Stomach smooth muscle (tissue), 2 donors: ENCODE data around the gene PKD2L1.
"Not testable (repeated sequence)": the region's sequence is repeated elsewhere in the genome, so short reads cannot be mapped to it uniquely, and the experiment has no call there.

Experiments
- H3K27ac ChIP-seq: one replicate; pipeline ENCODE4 v1.7.0; 2013; ENCODE audit warnings: mild to moderate bottlenecking, low read length, inconsistent platforms
- H3K27me3 ChIP-seq, 2 donors: one replicate each; pipeline ENCODE4 v1.7.0; 2013; ENCODE audit warnings: low read length in 2 of 2; ENCODE audit not compliant: insufficient read depth in 2 of 2, control insufficient read depth in 1 of 2
- H3K36me3 ChIP-seq, 2 donors: one replicate each; pipeline ENCODE4 v1.7.0; 2013; ENCODE audit warnings: low read length in 2 of 2; ENCODE audit not compliant: control insufficient read depth in 2 of 2, insufficient read depth in 2 of 2
- H3K4me1 ChIP-seq: one replicate; pipeline ENCODE4 v1.7.0; 2013; ENCODE audit warnings: low read length; ENCODE audit not compliant: control insufficient read depth, insufficient read depth
- H3K4me3 ChIP-seq, 2 donors: one replicate each; pipeline ENCODE4 v1.7.0; 2013; ENCODE audit warnings: low read length in 2 of 2
- H3K9ac ChIP-seq, 2 donors: one replicate each; pipeline ENCODE4 v1.7.0; 2013; ENCODE audit warnings: low read length in 2 of 2, mild to moderate bottlenecking in 1 of 2
- H3K9me3 ChIP-seq, 2 donors: one replicate each; pipeline ENCODE4 v1.7.0; 2013; ENCODE audit warnings: low read length in 2 of 2; ENCODE audit not compliant: control insufficient read depth in 2 of 2
- donor health status: healthy.
- donor health status: Pancreatic carcinoma.

The PKD2L1 gene

GRCh38 chr10:100285326-100285725 lies 44.7 kb downstream of the PKD2L1 start:
- H3K4me3 ChIP-seq: peak overlapping the region; percentile 98
- not testable (repeated sequence) for H3K4me1 ChIP-seq, H3K9me3 ChIP-seq, H3K36me3 ChIP-seq, H3K27me3 ChIP-seq
- peak overlapping the region; percentile 96 to 97 for H3K9ac ChIP-seq
- H3K27ac ChIP-seq: peak overlapping the region; percentile 94

GRCh38 chr10:100282907-100283306 lies 47.1 kb downstream of the PKD2L1 start:
- Histone ChIP-seq H3K9ac (no peak overlapping the region), H3K36me3 (peaks cover 14 to 22% of the 10 kb centered on the region in 2 donors), H3K27me3 (no peaks in the 10 kb centered on the region), H3K9me3 (no peaks in the 10 kb centered on the region), H3K4me3 (no peak overlapping the region), H3K4me1 (peaks cover 9% of the 10 kb centered on the region), H3K27ac (no peak overlapping the region)

GRCh38 chr10:100276971-100277370 lies 53.1 kb downstream of the PKD2L1 start:
- peaks cover 26 to 28% of the 10 kb centered on the region in 2 donors for H3K36me3 ChIP-seq
- H3K27me3 ChIP-seq, H3K4me3 ChIP-seq, H3K9ac ChIP-seq, H3K4me1 ChIP-seq, H3K27ac ChIP-seq, H3K9me3 ChIP-seq: not testable (repeated sequence)

GRCh38 chr10:100267239-100268104 lies 62.6 kb downstream of the PKD2L1 start, which contains the start of gene CWF19L1:
TSS of gene CWF19L1 (minus strand) at chr10:100267638. CDS start at chr10:100267593, 45 bp downstream.
- Histone ChIP-seq H3K9ac (peak within 1 kb of the TSS; percentile 97 to 99), H3K9me3 (no peaks in the 10 kb centered on the region), H3K27ac (peak within 1 kb of the TSS; percentile 77), H3K36me3 (peaks cover 0 to 2% of the 10 kb centered on the region in 2 donors), H3K4me1 (peaks cover 12% of the 10 kb centered on the region), H3K4me3 (peak within 1 kb of the TSS; percentile 95 to 100), H3K27me3 (no peaks in the 10 kb centered on the region)

GRCh38 chr10:100265821-100266485 lies 64.1 kb downstream of the PKD2L1 start:
- H3K4me3 ChIP-seq: peak overlapping the region in 1 of 2 donors; percentile 100
- no peak overlapping the region for H3K9ac ChIP-seq
- H3K9me3 ChIP-seq: no peaks in the 10 kb centered on the region
- no peak overlapping the region for H3K27ac ChIP-seq
- peaks cover 0 to 6% of the 10 kb centered on the region in 2 donors for H3K36me3 ChIP-seq
- no peaks in the 10 kb centered on the region for H3K27me3 ChIP-seq
- H3K4me1 ChIP-seq: peaks cover 12% of the 10 kb centered on the region

- Histone ChIP-seq H3K27ac (no peak overlapping the region), H3K27me3 (no peaks in the 10 kb centered on the region), H3K9me3 (no peaks in the 10 kb centered on the region), H3K36me3 (peaks cover 46 to 47% of the 10 kb centered on the region in 2 donors), H3K4me1 (no peaks in the 10 kb centered on the region), H3K9ac (no peak overlapping the region), H3K4me3 (no peak overlapping the region)
Observed at GRCh38 chr10:100254191-100254590, 75.8 kb downstream of the PKD2L1 start.

GRCh38 chr10:100253041-100253440 lies 77.0 kb downstream of the PKD2L1 start:
- Histone ChIP-seq H3K4me1 (no peaks in the 10 kb centered on the region), H3K36me3 (peaks cover 50 to 53% of the 10 kb centered on the region in 2 donors), H3K27me3 (no peaks in the 10 kb centered on the region), H3K27ac (no peak overlapping the region), H3K9me3 (no peaks in the 10 kb centered on the region), H3K9ac (no peak overlapping the region), H3K4me3 (no peak overlapping the region)

GRCh38 chr10:100248820-100249219 lies 81.2 kb downstream of the PKD2L1 start:
- Histone ChIP-seq H3K27me3 (no peaks in the 10 kb centered on the region), H3K9ac (no peak overlapping the region), H3K4me1 (no peaks in the 10 kb centered on the region), H3K27ac (no peak overlapping the region), H3K36me3 (peaks cover 45 to 47% of the 10 kb centered on the region in 2 donors), H3K4me3 (no peak overlapping the region), H3K9me3 (no peaks in the 10 kb centered on the region)

- H3K9ac ChIP-seq: no peak overlapping the region
- H3K9me3 ChIP-seq: no peaks in the 10 kb centered on the region
- H3K36me3 ChIP-seq: peaks cover 38 to 40% of the 10 kb centered on the region in 2 donors
- no peak overlapping the region for H3K4me3 ChIP-seq
- H3K4me1 ChIP-seq: no peaks in the 10 kb centered on the region
- no peaks in the 10 kb centered on the region for H3K27me3 ChIP-seq
- no peak overlapping the region for H3K27ac ChIP-seq
Observed at GRCh38 chr10:100245484-100246220, 84.4 kb downstream of the PKD2L1 start.

GRCh38 chr10:100239851-100240250 lies 90.2 kb downstream of the PKD2L1 start:
- no peaks in the 10 kb centered on the region for H3K4me1 ChIP-seq
- peaks cover 14 to 39% of the 10 kb centered on the region in 2 donors for H3K36me3 ChIP-seq
- H3K9me3 ChIP-seq: no peaks in the 10 kb centered on the region
- no peak overlapping the region for H3K27ac ChIP-seq
- no peaks in the 10 kb centered on the region for H3K27me3 ChIP-seq
- no peak overlapping the region for H3K9ac ChIP-seq
- H3K4me3 ChIP-seq: no peak overlapping the region
